ENCODE data around the gene C2CD2. TPM values are rescaled to one million over a fixed set of nuclear protein-coding genes. Genes with fewer than 3 reads are reported as not detected.

C2CD2 gene
- total and polyA plus RNA-seq, 2 donors (not counting 1 experiment from before 2014, with no cell fraction given): 6.8 to 11.9 TPM

DNA sequence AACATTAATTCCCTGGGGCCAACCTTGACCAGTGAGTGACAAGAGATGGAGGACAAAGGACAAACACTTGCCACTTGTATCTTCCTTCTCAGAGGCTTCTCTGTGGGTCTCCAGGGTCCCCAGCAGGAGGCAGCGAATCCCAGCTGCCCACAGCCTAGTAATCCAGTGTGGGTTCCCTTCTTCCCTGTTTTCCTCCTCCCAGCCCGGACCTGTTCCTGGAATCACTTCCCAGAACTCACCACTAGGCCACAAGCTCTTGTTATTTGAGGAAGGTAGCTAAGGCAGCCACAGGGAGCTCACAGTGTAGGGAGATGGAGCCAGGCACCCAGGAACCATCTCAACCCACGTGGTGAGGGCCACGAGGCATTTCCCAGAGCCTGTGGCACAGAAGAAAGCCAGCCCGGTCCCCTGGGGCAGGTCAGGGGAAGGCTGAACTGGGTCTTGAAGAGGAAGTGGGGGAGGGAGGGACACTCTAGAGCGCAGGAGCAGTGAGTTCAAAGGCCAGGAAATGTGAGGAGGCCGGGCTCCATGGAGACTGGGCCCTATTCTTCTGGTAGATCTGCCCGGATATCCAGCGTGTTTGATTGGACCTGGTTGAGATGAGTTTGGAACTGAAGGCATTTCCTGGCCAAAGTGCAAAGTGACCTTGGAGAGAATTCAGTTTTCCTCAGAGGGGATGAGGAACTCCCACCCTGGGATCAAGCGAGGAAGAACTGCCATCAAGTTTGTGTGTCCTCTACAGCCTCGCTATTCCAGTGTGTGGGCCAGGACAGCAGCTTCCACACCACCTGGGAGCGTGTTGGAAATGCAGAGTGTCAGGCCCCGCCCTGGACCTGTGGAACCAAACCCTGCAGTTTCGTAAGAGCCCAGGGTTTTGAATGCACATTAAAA, 20.3 kb upstream of the C2CD2 start:
- Histone ChIP-seq H3K79me2 (ENCODE audit: control insufficient read depth, insufficient read depth, low read length) (no peaks in the 10 kb centered on the region), H2AFZ (ENCODE audit: insufficient read depth, low read depth, low read length, poor library complexity, severe bottlenecking) (peak overlapping the region; percentile 14), H3K4me2 (replicated peaks; ENCODE audit: low read depth, low read length, poor library complexity, severe bottlenecking) (peak overlapping the region; percentile 55), H3K36me3 (replicated peaks in 1 of 2; ENCODE audit: control extremely low read depth in 1 of 2, control insufficient read depth in 1 of 2, extremely low read depth in 1 of 2, insufficient read depth in 2 of 2, low read length in 1 of 2) (no peaks in the 10 kb centered on the region), H3K4me1 (ENCODE audit: control insufficient read depth in 2 of 2, insufficient read depth in 2 of 2, low read length in 2 of 2) (peaks cover 10% of the 10 kb centered on the region in 2 donors), H3K27me3 (replicated peaks in 1 of 4; ENCODE audit: control extremely low read depth in 1 of 4, control insufficient read depth in 3 of 4, insufficient read depth in 4 of 4, low read length in 3 of 4) (no peaks in the 10 kb centered on the region), H3K27ac (ENCODE audit: low read length in 2 of 2) (no peak overlapping the region), H3K9ac (ENCODE audit: low read length) (no peak overlapping the region), H3K4me3 (ENCODE audit: control extremely low read depth in 1 of 5, extremely low read depth in 1 of 5, insufficient read depth in 1 of 5, low read depth in 2 of 5, low read length in 4 of 5) (no peak overlapping the region), H3K9me3 (ENCODE audit: control extremely low read depth in 1 of 3, control insufficient read depth in 2 of 3, insufficient read depth in 1 of 3, low read length in 2 of 3) (peaks cover 0 to 4% (median under 1%) of the 10 kb centered on the region in 3 donors), H4K20me1 (ENCODE audit: control insufficient read depth, insufficient read depth, low read length, poor library complexity, severe bottlenecking) (no peaks in the 10 kb centered on the region)
- H3K27ac Mint-ChIP-seq: no peak overlapping the region
- intact Hi-C loops (cut with micrococcal nuclease): no loop called here
- WGBS (ENCODE audit: insufficient coverage): 64% methylated on average over 12 of the region's 14 CpGs
- ChIA-PET CTCF (no interaction called here), POLR2A (no interaction called here)
- peaks cover 2% of the 10 kb centered on the region for H3K9me3 Mint-ChIP-seq (ENCODE audit: insufficient read depth)
- H3K27me3 Mint-ChIP-seq: no peaks in the 10 kb centered on the region
- no peak overlapping the region for H3K4me3 Mint-ChIP-seq
- peak; percentile 29 for DNase-seq
- peak; percentile 49 for ATAC-seq (ENCODE audit: low read depth)
- no peak for TF ChIP-seq EZH2 (IDR thresholded peaks at IDR 0.05; ENCODE audit: borderline replicate concordance, insufficient read depth, low read depth, low read length, poor library complexity, severe bottlenecking)
- TF ChIP-seq, protein P1, sequence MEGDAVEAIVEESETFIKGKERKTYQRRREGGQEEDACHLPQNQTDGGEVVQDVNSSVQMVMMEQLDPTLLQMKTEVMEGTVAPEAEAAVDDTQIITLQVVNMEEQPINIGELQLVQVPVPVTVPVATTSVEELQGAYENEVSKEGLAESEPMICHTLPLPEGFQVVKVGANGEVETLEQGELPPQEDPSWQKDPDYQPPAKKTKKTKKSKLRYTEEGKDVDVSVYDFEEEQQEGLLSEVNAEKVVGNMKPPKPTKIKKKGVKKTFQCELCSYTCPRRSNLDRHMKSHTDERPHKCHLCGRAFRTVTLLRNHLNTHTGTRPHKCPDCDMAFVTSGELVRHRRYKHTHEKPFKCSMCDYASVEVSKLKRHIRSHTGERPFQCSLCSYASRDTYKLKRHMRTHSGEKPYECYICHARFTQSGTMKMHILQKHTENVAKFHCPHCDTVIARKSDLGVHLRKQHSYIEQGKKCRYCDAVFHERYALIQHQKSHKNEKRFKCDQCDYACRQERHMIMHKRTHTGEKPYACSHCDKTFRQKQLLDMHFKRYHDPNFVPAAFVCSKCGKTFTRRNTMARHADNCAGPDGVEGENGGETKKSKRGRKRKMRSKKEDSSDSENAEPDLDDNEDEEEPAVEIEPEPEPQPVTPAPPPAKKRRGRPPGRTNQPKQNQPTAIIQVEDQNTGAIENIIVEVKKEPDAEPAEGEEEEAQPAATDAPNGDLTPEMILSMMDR (IDR thresholded peaks at IDR 0.05): no peak
- H3K4me1 Mint-ChIP-seq: peaks cover 11% of the 10 kb centered on the region

DNA sequence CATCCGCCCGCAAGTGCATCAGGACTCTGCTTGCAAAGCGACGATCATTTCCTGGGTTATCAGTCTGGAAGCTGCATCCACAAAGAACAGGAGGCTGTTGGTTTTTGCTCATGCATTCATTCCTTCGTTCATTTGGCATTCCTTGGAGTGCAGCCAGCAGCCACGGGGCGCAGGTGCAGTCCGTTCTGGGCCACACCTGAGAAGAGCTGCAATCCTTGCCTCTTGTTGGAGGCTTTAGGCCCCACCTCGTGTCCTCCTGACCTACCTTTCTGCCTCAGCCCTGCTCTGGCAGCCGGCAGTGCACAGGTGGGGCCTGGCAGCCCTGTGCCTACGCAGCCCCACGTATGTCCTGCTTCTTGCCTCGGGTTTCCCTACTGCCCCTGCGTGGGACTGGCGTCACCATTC, 19.6 kb upstream of the C2CD2 start:
- Histone ChIP-seq H3K27ac (ENCODE audit: low read length in 2 of 2) (no peak overlapping the region), H4K20me1 (ENCODE audit: control insufficient read depth, insufficient read depth, low read length, poor library complexity, severe bottlenecking) (no peaks in the 10 kb centered on the region), H3K4me2 (replicated peaks; ENCODE audit: low read depth, low read length, poor library complexity, severe bottlenecking) (no peak overlapping the region), H3K9me3 (ENCODE audit: control extremely low read depth in 1 of 3, control insufficient read depth in 2 of 3, insufficient read depth in 1 of 3, low read length in 2 of 3) (peaks cover 0 to 4% (median 0%) of the 10 kb centered on the region in 3 donors), H3K9ac (ENCODE audit: low read length) (no peak overlapping the region), H3K27me3 (replicated peaks in 1 of 4; ENCODE audit: control extremely low read depth in 1 of 4, control insufficient read depth in 3 of 4, insufficient read depth in 4 of 4, low read length in 3 of 4) (no peaks in the 10 kb centered on the region), H3K79me2 (ENCODE audit: control insufficient read depth, insufficient read depth, low read length) (no peaks in the 10 kb centered on the region), H2AFZ (ENCODE audit: insufficient read depth, low read depth, low read length, poor library complexity, severe bottlenecking) (no peak overlapping the region), H3K4me1 (ENCODE audit: control insufficient read depth in 2 of 2, insufficient read depth in 2 of 2, low read length in 2 of 2) (peaks cover 10% of the 10 kb centered on the region in 2 donors), H3K4me3 (ENCODE audit: control extremely low read depth in 1 of 5, extremely low read depth in 1 of 5, insufficient read depth in 1 of 5, low read depth in 2 of 5, low read length in 4 of 5) (no peak overlapping the region), H3K36me3 (replicated peaks in 1 of 2; ENCODE audit: control extremely low read depth in 1 of 2, control insufficient read depth in 1 of 2, extremely low read depth in 1 of 2, insufficient read depth in 2 of 2, low read length in 1 of 2) (no peaks in the 10 kb centered on the region)
- DNase-seq: no peak
- Mint-ChIP-seq H3K27ac (no peak overlapping the region), H3K4me1 (peaks cover 11% of the 10 kb centered on the region), H3K27me3 (no peaks in the 10 kb centered on the region), H3K9me3 (ENCODE audit: insufficient read depth) (no peaks in the 10 kb centered on the region), H3K4me3 (no peak overlapping the region)
- TF ChIP-seq, protein P1 (IDR thresholded peaks at IDR 0.05): no peak
- TF ChIP-seq EZH2 (IDR thresholded peaks at IDR 0.05; ENCODE audit: borderline replicate concordance, insufficient read depth, low read depth, low read length, poor library complexity, severe bottlenecking): no peak
- POLR2A ChIA-PET: no interaction called here
- intact Hi-C loops (cut with micrococcal nuclease): no loop called here
- 95% methylated on average over 15 of the region's 15 CpGs for WGBS (ENCODE audit: insufficient coverage)
- CTCF ChIA-PET: no interaction called here
- no peak for ATAC-seq (ENCODE audit: low read depth)
